ENCODE data around the gene MAB21L2.

MAB21L2 gene

DNA sequence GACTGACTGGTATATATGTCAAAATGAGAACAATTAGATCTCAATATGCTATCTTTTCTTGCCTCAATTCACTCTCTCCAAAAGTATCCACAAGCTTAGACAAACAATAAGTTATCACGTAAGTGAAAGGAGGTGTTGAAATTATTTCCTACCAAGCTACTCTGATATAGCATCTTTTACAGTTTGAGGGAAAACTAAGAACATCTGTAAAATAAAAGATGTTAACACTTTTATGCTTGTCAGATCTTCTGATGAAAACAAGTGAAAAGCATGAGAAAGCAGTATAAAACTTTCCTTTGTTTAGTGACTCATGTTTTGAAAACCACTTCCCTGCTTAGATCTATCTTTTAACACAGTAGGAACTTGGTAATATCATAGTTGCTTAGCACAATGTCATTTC, 8.4 kb upstream of the MAB21L2 start:
- H2BK15ac ChIP-seq (ENCODE audit: low read length), result no peak overlapping the region
- H3K18ac ChIP-seq (ENCODE audit: low read length), result no peak overlapping the region
- H3K9ac ChIP-seq (ENCODE audit: low read depth, low read length, poor library complexity), result no peak overlapping the region
- no peak overlapping the region for H2AFZ ChIP-seq (ENCODE audit: low read length)
- no peak overlapping the region for H3K4ac ChIP-seq (ENCODE audit: low read length)
- H3K4me2 ChIP-seq (ENCODE audit: insufficient read depth, low read length, poor library complexity, severe bottlenecking), result no peak overlapping the region
- no peak overlapping the region for H3K23ac ChIP-seq (ENCODE audit: low read depth, low read length, poor library complexity)
- H2AK5ac ChIP-seq (ENCODE audit: low read depth, low read length), result no peak overlapping the region
- no peak overlapping the region for H4K8ac ChIP-seq (ENCODE audit: low read depth, low read length)
- WGBS, 2 donors (ENCODE audit: extremely low coverage in 2 of 2, insufficient read length in 2 of 2, insufficient replicate concordance in 1 of 2), result no CpG with 5 or more reads among the region's 1 CpG
- H2BK5ac ChIP-seq (ENCODE audit: low read length), result no peak overlapping the region
- H3K14ac ChIP-seq (ENCODE audit: low read length), result no peak overlapping the region
- H3K79me1 ChIP-seq (ENCODE audit: low read depth, low read length), result no peaks in the 10 kb centered on the region
- no peak for DNase-seq (ENCODE audit: low spot score)
- H3K36me3 ChIP-seq (replicated peaks in 1 of 2; ENCODE audit: control insufficient read depth in 2 of 2, insufficient read depth in 2 of 2, low read length in 2 of 2), result peaks cover 0 to 2% of the 10 kb centered on the region in 2 donors
- no peak overlapping the region for H4K91ac ChIP-seq (ENCODE audit: low read depth, low read length, poor library complexity)
- no peak overlapping the region for H3K27ac ChIP-seq (replicated peaks; ENCODE audit: low read length)
- H3K4me1 ChIP-seq (ENCODE audit: control insufficient read depth in 2 of 2, insufficient read depth in 1 of 2, low read depth in 1 of 2, low read length in 2 of 2), result peaks cover 0 to 6% of the 10 kb centered on the region in 2 donors
- no peak overlapping the region for H2BK120ac ChIP-seq (ENCODE audit: low read depth, low read length)
- H3K27me3 ChIP-seq (ENCODE audit: control insufficient read depth in 3 of 3, insufficient read depth in 3 of 3, low read depth in 1 of 3, low read length in 3 of 3), result no peaks in the 10 kb centered on the region
- no peak overlapping the region for H3K4me3 ChIP-seq (ENCODE audit: low read length in 2 of 2)
- H2BK12ac ChIP-seq (ENCODE audit: low read length), result no peak overlapping the region
- no peaks in the 10 kb centered on the region for H3K9me3 ChIP-seq (replicated peaks in 1 of 2; ENCODE audit: control insufficient read depth in 2 of 2, insufficient read depth in 1 of 2, low read depth in 1 of 2, low read length in 2 of 2)

DNA sequence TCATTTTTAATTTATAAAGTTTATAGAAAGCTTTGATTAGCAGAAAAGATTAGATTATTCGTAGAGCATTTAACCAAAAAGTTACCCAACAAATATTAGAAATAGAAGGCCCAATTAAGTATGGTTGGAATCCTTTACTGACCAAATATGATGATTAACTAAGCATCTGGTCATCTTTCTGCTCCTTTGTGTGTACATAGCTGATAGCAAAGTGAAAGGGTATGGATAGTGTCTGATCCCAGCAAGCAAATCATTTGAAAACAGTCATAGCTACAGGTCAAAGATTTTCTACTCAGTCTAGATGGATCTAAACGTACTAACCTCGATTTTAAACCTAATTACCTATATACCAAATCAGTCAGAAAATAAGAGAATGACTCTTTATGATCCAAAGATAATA, 7.3 kb upstream of the MAB21L2 start:
- H2AFZ ChIP-seq (ENCODE audit: low read length), result no peak overlapping the region
- H4K91ac ChIP-seq (ENCODE audit: low read depth, low read length, poor library complexity), result no peak overlapping the region
- no peak overlapping the region for H3K4ac ChIP-seq (ENCODE audit: low read length)
- no peak overlapping the region for H2AK5ac ChIP-seq (ENCODE audit: low read depth, low read length)
- H2BK120ac ChIP-seq (ENCODE audit: low read depth, low read length), result no peak overlapping the region
- no peak overlapping the region for H4K8ac ChIP-seq (ENCODE audit: low read depth, low read length)
- H3K18ac ChIP-seq (ENCODE audit: low read length), result no peak overlapping the region
- H3K79me1 ChIP-seq (ENCODE audit: low read depth, low read length), result no peaks in the 10 kb centered on the region
- no peak overlapping the region for H2BK15ac ChIP-seq (ENCODE audit: low read length)
- no CpG with 5 or more reads among the region's 3 CpGs for WGBS, 2 donors (ENCODE audit: extremely low coverage in 2 of 2, insufficient read length in 2 of 2, insufficient replicate concordance in 1 of 2)
- no peak overlapping the region for H3K23ac ChIP-seq (ENCODE audit: low read depth, low read length, poor library complexity)
- H2BK5ac ChIP-seq (ENCODE audit: low read length), result no peak overlapping the region
- H3K4me1 ChIP-seq (ENCODE audit: control insufficient read depth in 2 of 2, insufficient read depth in 1 of 2, low read depth in 1 of 2, low read length in 2 of 2), result peaks cover 5 to 6% of the 10 kb centered on the region in 2 donors
- no peaks in the 10 kb centered on the region for H3K9me3 ChIP-seq (replicated peaks in 1 of 2; ENCODE audit: control insufficient read depth in 2 of 2, insufficient read depth in 1 of 2, low read depth in 1 of 2, low read length in 2 of 2)
- H2BK12ac ChIP-seq (ENCODE audit: low read length), result no peak overlapping the region
- no peak overlapping the region for H3K27ac ChIP-seq (replicated peaks; ENCODE audit: low read length)
- no peak overlapping the region for H3K4me2 ChIP-seq (ENCODE audit: insufficient read depth, low read length, poor library complexity, severe bottlenecking)
- no peak overlapping the region for H3K14ac ChIP-seq (ENCODE audit: low read length)
- peaks cover 0 to 2% of the 10 kb centered on the region in 2 donors for H3K36me3 ChIP-seq (replicated peaks in 1 of 2; ENCODE audit: control insufficient read depth in 2 of 2, insufficient read depth in 2 of 2, low read length in 2 of 2)
- no peaks in the 10 kb centered on the region for H3K27me3 ChIP-seq (ENCODE audit: control insufficient read depth in 3 of 3, insufficient read depth in 3 of 3, low read depth in 1 of 3, low read length in 3 of 3)
- no peak overlapping the region for H3K4me3 ChIP-seq (ENCODE audit: low read length in 2 of 2)
- DNase-seq (ENCODE audit: low spot score), result no peak
- no peak overlapping the region for H3K9ac ChIP-seq (ENCODE audit: low read depth, low read length, poor library complexity)

DNA sequence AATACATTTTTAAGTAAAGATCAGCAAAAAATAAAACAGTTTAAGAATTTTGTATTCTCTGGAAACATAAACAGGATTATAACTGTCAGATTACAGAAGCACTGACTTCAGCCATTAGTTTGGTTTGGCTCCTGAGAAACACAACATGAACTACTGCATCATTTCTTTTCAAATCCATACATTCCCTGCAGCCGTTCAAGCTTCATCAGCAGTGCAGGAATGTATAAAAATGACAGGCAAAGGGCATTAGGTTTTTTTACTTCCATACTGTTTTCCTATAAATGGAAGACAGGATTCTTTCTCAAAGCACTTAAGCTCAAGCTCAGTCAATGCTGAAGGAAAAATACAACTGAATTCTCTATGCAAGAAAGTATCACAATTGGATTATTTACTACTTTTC, 4.2 kb upstream of the MAB21L2 start:
- no peak overlapping the region for H3K4ac ChIP-seq (ENCODE audit: low read length)
- no peak overlapping the region for H3K14ac ChIP-seq (ENCODE audit: low read length)
- no peak overlapping the region for H4K91ac ChIP-seq (ENCODE audit: low read depth, low read length, poor library complexity)
- no CpG with 5 or more reads among the region's 1 CpG for WGBS, 2 donors (ENCODE audit: extremely low coverage in 2 of 2, insufficient read length in 2 of 2, insufficient replicate concordance in 1 of 2)
- peaks cover 3 to 12% of the 10 kb centered on the region in 2 donors for H3K4me1 ChIP-seq (ENCODE audit: control insufficient read depth in 2 of 2, insufficient read depth in 1 of 2, low read depth in 1 of 2, low read length in 2 of 2)
- H2BK120ac ChIP-seq (ENCODE audit: low read depth, low read length), result no peak overlapping the region
- no peak overlapping the region for H2AK5ac ChIP-seq (ENCODE audit: low read depth, low read length)
- peaks cover 0 to 14% (median 6%) of the 10 kb centered on the region in 3 experiments for H3K27me3 ChIP-seq (ENCODE audit: control insufficient read depth in 3 of 3, insufficient read depth in 3 of 3, low read depth in 1 of 3, low read length in 3 of 3)
- no peaks in the 10 kb centered on the region for H3K36me3 ChIP-seq (replicated peaks in 1 of 2; ENCODE audit: control insufficient read depth in 2 of 2, insufficient read depth in 2 of 2, low read length in 2 of 2)
- no peak overlapping the region for H3K4me2 ChIP-seq (ENCODE audit: insufficient read depth, low read length, poor library complexity, severe bottlenecking)
- DNase-seq (ENCODE audit: low spot score), result no peak
- no peak overlapping the region for H2AFZ ChIP-seq (ENCODE audit: low read length)
- no peak overlapping the region for H2BK15ac ChIP-seq (ENCODE audit: low read length)
- no peaks in the 10 kb centered on the region for H3K9me3 ChIP-seq (replicated peaks in 1 of 2; ENCODE audit: control insufficient read depth in 2 of 2, insufficient read depth in 1 of 2, low read depth in 1 of 2, low read length in 2 of 2)
- no peak overlapping the region for H3K27ac ChIP-seq (replicated peaks; ENCODE audit: low read length)
- no peak overlapping the region for H4K8ac ChIP-seq (ENCODE audit: low read depth, low read length)
- H3K79me1 ChIP-seq (ENCODE audit: low read depth, low read length), result no peaks in the 10 kb centered on the region
- no peak overlapping the region for H3K4me3 ChIP-seq (ENCODE audit: low read length in 2 of 2)
- H3K9ac ChIP-seq (ENCODE audit: low read depth, low read length, poor library complexity), result no peak overlapping the region
- H3K23ac ChIP-seq (ENCODE audit: low read depth, low read length, poor library complexity), result no peak overlapping the region
- H2BK12ac ChIP-seq (ENCODE audit: low read length), result no peak overlapping the region
- H2BK5ac ChIP-seq (ENCODE audit: low read length), result no peak overlapping the region
- no peak overlapping the region for H3K18ac ChIP-seq (ENCODE audit: low read length)

GRCh38 chr4:150578745-150579501, 3.0 kb upstream of the MAB21L2 start:
- peak overlapping the region; percentile 80 for H3K27ac ChIP-seq (replicated peaks; ENCODE audit: low read length)

More at GRCh38 chr4:150578745-150579501, 3.0 kb upstream of the MAB21L2 start:
- Histone ChIP-seq H4K8ac (ENCODE audit: low read depth, low read length) (no peak overlapping the region), H3K4me1 (ENCODE audit: control insufficient read depth in 2 of 2, insufficient read depth in 1 of 2, low read depth in 1 of 2, low read length in 2 of 2) (peaks cover 6 to 19% of the 10 kb centered on the region in 2 donors), H2BK5ac (ENCODE audit: low read length) (peak overlapping the region; percentile 91), H3K79me1 (ENCODE audit: low read depth, low read length) (peaks cover 2% of the 10 kb centered on the region), H3K23ac (ENCODE audit: low read depth, low read length, poor library complexity) (no peak overlapping the region), H3K36me3 (replicated peaks in 1 of 2; ENCODE audit: control insufficient read depth in 2 of 2, insufficient read depth in 2 of 2, low read length in 2 of 2) (no peaks in the 10 kb centered on the region), H3K9ac (ENCODE audit: low read depth, low read length, poor library complexity) (no peak overlapping the region), H3K27me3 (ENCODE audit: control insufficient read depth in 3 of 3, insufficient read depth in 3 of 3, low read depth in 1 of 3, low read length in 3 of 3) (peaks cover 0 to 26% (median 18%) of the 10 kb centered on the region in 3 experiments), H2AFZ (ENCODE audit: low read length) (peak overlapping the region; percentile 93), H2BK15ac (ENCODE audit: low read length) (no peak overlapping the region), H3K4ac (ENCODE audit: low read length) (no peak overlapping the region), H3K14ac (ENCODE audit: low read length) (no peak overlapping the region), H3K4me3 (ENCODE audit: low read length in 2 of 2) (peak overlapping the region in 1 of 2 donors; percentile 56), H3K18ac (ENCODE audit: low read length) (no peak overlapping the region), H3K4me2 (ENCODE audit: insufficient read depth, low read length, poor library complexity, severe bottlenecking) (peak overlapping the region; percentile 69), H2AK5ac (ENCODE audit: low read depth, low read length) (no peak overlapping the region), H2BK12ac (ENCODE audit: low read length) (no peak overlapping the region), H2BK120ac (ENCODE audit: low read depth, low read length) (no peak overlapping the region), H4K91ac (ENCODE audit: low read depth, low read length, poor library complexity) (no peak overlapping the region), H3K9me3 (replicated peaks in 1 of 2; ENCODE audit: control insufficient read depth in 2 of 2, insufficient read depth in 1 of 2, low read depth in 1 of 2, low read length in 2 of 2) (no peaks in the 10 kb centered on the region)
- peak; percentile 55 for DNase-seq (ENCODE audit: low spot score)
- no CpG with 5 or more reads among the region's 12 CpGs for WGBS, 2 donors (ENCODE audit: extremely low coverage in 2 of 2, insufficient read length in 2 of 2, insufficient replicate concordance in 1 of 2)
